ENCODE measurements around the gene SMAD6.

Gene SMAD6

DNA sequence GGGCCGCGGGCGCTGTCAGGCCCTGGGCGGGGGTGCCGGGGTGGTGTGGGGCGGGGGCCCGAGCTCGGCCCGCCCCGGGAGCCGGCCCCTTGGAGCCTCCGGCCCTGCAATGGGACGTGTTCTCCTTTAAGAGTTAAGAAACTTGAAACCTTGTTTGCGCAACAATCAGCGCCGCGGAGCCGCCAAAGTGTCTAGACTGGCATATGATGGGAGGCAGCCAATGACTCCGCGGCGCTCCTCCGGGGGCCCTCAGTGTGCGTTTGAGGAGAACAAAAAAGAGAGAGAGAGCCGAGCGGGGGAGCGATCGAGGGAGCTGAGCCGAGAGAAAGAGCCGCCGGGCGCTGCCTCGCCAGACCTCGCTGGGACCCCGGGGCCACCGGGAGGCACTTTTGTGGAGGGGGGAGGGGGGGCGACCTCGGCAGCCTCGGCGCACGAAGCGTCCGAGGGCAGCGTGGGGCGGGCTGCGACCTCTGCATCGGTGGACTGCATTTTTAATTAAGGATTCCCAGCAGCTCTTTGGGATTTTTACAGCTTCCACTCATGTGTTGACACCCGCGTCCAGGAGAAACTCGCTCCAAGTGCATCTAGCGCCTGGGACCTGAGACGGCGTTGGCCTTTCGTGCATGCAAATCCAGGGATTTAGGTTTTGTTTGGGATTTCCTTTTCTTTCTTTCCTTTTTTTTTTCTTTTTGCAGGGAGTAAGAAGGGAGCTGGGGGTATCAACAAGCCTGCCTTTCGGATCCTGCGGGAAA is at the start of gene SMAD6:
Gene SMAD6, plus strand, starts transcription at position 202 of the 752 bp plus-strand sequence. CDS start 1,023 bp downstream, outside the sequence.
- DNase-seq = peak; percentile 82

DNA sequence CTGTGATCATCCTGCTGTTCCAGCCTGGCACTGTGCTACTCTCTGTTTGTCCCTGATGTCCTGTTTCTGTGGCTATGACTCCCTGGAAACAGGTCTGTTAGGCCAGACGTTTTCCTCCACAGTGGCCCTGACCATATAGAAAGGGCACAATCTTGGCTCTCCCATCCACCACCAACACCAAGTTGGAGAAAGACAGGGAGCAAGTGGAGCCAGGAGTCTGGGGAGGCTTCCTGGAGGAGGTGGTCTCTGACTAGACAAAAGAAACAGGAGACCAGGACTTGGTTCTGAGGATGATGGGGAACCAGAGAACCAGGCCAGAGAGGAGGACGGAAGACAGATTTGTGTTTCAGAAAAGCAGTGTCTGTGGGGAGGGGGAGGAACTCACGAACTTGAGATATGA is 49.2 kb upstream of the SMAD6 start:
- no peak for DNase-seq

DNA sequence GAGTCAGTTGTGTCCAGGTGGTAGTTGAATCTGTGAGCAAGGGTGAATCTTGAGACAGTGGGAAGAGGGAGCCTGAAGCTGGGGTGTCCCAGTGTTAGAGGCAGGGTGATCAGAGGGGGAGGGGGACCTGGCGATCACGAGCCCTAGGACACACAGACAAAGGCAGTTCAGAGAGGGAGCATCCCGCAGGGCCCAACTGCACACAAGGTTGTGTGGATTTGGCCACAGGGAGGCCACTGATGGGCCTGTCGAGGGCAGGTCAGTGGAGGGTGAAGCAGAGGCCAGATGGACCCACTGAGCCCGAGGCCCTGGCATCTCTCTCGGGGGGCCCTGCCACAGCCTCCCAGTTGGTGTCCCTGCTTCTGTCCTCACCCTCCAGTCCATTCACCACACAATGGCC is 48.6 kb upstream of the SMAD6 start:
- DNase-seq = no peak

DNA sequence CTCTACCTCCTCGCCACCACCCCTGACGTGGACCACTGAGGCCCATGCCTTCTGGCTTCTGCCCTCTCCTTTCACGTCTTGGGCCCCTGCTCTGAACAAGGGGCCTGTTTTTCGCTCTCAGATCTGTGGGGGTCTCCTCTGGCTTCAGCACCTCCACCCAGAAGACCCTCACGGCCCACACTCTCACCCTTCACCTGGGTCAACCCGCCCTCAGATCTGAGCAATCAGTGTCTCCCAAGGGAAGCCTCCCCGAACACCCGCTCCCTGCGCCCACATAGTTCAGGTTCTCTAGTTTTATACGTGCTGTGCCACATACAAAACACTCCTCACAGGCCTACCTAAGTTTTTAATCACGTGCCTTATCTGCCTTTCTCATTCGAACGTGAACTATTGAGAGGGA is 48.2 kb upstream of the SMAD6 start:
- no peak for DNase-seq

DNA sequence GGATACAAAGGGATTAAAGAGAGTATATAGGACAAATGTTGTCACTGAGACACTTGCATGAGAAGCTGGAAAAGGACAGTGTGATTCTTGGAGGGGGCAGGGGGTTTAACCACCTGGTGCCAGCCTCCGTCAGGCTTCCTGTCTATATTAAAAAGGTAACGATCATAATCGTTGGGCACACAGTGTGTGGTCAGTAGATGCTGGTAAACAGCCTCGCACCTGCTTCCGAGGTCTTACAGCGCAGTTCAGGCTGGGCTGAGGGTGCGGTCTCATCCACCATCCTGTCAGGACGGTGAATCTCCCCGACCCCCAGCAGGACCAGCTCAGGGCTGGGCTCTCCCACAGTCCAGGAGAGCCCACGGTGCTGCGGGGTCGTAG is 47.7 kb upstream of the SMAD6 start:
- no peak for DNase-seq

DNA sequence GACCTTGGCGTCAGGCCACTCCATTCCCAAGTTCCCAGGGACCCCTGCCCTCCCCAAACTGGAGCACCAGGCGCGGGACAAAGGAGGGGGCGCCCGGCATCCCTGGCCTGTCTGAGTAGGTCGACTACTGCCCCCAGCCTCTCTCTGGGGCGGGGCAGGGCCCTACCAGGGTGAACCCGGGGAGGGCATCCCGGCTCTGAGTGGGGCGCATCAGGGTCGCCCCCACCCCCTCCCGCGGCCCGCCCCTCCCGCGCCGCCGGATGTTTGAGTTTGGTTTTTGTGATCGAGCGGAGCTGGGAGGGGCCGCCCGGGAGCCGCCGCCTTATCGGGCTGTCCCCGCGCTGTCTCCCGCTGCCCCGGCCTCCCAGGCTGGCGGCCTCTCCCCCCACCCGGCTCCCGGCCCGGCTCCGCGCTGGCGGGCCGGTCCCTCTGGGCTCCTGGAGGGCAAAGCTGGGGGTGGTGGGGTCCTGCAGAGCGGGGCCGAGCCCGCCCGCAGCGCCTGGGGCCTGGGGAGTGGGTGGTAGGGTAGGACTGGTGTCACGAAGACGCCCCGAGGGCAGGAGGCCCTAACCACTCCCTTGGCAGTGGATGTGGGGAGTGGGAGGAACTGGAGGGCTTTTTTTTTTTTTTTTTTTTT is 47.2 kb upstream of the SMAD6 start:
- DNase-seq = peak; percentile 19

DNA sequence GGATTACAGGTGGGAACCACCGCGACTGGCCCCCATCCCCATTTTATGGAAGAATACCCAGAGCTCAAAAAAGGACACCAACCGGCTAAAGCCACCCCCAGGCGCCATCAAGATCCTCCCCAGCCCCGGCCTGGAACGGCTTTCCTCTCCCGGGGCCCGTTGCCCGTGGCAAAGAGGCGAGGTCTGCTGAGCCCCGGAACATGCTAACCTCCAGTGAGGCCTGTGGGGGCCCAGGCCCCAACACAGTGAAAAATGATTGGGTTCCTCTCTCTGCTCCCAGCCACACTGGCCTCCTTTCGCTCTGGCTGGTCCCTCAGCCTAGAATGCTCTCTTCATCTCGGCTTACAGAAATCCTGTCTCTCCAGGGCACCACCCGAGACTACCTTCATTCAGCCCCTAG is 46.5 kb upstream of the SMAD6 start:
- DNase-seq = no peak

DNA sequence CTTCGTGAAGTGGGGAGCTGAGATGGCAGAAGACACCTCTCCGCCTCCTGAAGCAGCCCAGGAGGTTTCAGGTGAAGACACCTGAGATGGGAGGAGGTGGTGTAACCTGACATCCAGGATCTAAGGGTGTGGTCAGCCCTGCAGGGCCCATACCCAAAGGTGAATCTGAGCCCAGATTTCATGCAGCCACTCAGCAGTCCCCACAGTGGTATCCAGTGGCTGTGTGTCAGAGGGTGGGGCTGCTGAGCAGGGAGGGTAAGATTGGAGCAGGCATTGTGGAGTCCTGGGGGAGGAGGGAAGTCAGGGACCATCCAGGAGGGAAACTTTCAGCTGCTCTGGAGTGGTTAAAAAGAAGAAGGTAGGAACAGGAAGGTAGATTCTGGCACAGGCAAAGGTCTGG is 46.0 kb upstream of the SMAD6 start:
- DNase-seq = no peak

DNA sequence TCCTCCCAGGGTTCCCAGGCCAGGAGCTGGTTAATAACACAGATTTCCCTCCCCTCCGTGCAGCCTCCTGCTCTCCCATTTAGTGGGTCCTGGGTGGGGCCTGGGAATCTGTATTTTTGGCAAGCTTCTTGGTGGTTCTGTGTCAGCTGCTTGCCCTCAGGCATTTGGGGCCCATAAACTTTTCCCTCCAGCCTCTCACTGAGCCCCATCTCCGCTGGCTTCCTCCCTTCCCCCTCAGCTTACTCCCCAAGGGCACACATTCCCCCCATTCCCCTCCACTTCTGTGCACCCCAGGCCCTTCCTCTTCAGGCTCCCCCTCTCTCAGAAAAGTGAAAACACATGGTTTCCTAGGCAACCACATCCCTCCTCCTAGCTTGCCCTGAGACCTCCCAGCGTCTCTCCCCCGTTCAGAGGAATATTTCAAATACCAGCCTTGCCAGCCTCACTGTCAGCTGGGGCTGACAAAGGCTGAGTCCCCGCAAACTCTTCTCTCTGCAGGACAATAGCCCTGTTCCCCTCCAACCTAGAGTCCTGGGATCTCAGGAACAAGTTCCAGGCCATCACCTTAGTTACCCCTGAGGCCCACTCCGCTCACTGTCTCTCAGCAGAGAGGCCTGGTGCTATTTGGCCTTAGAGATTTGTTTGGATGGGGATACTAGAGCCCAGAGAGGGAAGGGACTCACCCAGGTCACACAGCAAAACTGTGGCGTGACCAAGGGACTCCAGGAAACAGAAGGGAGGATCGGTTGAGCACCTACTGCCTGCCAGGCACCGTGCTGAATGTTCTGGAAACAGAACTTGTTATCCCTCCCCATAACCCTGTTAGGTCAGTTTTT is 44.6 kb upstream of the SMAD6 start:
- DNase-seq = no peak

DNA sequence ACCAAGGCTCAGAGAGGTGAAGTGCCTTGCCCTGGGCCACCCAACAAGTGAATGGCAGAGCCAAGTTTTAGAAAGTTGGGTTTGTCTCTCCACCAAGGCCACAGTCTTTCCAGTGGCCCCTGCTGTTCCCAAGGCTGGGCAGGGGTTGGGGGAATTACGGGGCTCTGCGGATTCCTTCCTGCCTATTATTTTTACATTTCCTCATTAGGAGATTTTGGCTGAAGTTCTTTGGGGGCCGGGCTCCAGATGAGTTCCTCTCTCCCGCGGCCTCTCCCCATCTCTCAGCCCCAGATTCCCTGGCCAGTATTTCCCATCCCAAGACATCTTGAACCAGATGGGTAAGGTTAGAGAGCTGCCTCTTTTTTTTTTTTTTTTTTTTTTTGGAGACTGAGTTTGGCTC is 44.0 kb upstream of the SMAD6 start:
- DNase-seq = no peak

DNA sequence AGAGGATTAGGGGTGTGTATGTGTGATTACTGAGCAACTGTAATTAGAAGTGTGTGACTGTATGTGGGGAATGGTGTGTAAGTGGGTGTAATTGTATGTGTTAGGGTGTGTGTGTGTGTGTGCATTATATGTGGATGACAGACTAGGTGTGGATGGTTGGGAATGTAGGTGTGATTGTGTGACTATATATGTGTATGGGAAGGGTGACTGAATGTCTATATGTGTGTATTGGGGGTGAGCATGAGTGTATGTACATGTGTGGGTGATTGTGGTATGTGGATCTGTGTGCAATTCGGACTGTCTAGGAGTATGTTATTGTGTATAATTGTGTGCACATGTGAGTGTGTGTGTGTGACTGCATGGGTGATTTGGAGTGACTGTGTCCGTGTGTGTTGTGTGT is 43.2 kb upstream of the SMAD6 start:
- DNase-seq = no peak

DNA sequence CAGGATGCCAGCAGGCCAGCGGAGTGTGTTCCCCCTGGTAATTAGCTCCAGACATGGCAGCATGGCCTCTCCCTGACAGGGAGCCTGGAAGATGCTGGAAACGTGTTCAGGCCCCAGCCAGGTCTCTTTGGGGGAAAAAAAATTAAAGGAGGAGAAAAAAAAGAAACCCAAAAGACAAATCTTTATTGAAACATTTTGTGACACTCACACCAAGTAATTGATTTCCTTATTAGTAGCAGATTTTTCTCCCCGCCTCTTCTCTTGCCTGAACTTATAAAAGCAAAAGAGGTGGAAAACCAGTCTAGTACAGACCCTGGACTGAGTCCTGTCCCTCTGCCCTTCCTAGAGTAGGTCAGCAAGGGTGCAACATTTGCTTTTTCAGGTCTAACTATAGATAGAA is 42.7 kb upstream of the SMAD6 start:
- DNase-seq = no peak

DNA sequence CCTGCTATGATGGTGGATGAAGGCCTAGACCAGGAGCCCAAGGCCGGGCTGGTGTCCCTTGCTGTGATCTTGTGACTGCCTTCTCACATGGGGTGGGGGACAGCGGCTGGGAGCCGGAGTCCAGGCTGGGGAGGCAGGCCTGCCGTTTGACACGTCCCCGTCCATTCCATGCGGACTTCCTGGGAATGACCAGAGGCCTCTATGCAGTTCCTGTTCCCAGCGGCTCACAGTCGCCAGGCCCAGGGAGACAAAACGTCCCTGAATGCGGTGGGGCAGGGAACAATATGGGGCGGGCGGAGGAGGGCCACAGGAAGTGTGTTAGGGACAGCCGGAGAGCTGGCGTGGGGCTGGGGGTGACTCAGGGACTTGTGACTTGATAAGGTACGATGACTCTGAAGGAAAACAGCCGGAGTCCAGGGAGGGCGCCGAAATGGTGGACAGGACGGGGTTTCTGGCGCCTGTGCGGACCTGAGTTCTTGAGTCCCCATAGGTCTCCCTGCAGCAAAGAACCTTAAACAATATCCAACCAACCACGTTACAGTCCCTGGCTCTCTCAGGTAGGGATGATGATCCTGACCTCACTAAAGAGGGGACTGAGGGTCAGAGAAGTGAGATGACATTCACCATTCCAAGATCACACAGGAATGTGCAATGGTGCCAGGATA is 40.5 kb upstream of the SMAD6 start:
- DNase-seq = no peak

DNA sequence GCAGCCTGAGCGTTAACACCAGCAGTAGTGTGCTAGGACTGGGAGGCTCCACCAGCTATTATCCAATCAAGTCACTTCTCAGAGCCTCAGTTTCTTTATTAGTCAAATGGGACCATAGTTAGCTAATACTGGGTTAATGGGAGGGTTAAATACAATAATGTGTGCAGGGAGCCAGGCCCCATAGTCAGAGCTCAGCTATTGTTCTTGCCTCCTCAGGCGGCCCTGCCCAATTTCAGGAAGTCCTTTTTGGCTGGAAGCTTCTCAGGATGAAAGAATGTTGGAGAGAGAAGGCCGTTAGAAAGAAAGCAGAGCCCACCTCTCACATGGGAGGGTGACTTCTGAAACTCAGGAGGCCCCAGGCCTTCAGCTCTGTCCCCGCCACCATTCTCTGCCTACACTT is 39.5 kb upstream of the SMAD6 start:
- DNase-seq = no peak

DNA sequence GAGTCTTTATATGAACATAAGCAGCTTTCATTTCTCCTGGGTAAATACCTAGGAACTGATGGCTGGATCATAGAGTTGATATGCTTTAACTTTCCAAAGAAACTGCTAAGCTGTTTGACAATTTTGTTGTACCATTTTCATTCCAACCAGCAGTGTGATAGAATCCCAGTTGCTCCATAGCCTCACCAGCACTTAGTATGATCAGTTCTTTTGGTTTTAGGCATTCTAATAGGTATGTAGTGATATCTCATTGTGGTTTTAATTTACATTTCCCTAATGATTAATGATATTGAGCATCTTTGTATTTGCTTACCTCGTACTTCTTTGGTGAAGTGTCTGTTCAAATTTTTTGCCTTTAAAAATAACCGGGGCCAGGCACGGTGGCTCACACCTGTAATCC is 38.4 kb upstream of the SMAD6 start:
- DNase-seq = no peak

DNA sequence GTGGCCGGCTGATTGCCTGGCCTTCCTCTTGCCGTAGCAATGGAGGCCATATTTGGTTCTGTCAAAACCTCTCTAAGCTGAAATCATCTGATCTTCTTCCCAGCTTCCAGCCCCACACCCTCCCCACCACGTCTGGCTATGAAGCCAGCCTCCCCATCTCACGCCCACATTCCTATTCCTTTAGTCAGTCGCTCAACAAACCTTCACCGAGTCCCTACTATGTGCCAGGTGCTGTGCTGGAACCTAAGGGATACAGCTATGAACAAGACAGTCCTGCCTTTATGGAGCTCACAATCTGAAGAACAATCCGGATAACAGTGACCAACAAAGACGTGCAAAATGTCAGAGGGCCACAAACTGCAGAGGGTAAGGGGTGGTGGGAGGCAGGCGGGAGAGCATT is 31.9 kb upstream of the SMAD6 start:
- no peak for DNase-seq

DNA sequence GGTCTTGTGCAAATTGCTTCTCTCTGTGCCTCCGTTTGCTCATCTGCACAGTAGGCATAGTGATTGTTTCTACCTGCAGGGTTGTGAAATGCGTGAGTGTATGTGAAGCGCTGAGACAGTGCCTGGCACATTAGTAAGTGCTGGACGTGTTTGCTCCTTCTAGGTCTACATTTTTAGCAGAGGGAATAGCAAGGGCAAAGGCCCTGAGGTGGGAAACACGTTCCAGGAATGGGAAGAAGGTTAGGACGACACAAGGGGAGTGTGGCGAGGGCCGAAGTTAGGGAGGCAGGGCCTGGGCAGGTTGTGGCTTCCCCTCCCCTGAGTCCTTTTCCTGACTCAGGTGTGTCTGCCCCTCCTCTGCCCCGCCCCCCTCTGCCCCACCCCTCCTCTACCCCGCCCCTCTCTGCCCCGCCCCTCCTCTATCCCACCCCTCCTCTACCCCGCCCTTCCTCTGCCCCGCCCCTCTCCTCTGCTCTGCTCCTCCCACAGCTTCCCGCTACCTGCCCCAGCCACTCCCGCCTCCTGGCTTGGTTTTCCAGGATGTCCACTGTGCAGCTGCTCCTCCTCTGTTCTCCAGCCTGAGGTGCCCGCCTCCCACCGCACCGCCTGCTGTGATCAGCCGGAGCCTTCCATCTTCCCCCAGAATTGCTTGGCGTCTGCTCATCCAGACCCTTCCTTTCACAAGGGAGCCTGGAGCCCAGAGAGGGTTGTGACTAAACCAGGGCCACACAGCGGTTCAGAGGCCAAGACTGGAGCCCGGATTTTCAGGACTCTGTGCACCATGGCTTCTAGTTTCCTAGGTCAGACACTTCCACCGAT is 31.1 kb upstream of the SMAD6 start:
- no peak for DNase-seq

DNA sequence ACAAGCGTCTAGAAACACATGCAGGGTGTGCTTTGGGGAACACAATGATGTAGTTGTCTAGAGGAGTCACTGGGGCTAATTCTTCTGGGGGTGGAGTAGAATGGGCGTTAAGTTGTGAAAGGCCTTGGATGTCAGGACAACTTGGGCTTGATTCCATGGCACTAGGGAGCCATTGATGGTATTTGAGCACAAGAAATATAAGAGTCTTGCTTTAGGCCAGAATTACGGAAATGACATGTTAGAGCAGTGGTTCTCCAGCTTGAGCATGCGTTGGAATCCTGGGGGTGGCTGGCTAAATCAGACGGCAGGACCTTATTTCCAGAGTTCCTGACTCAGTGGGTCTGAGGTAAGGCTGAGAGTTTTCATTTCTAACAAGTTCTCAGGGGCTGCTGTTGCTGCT is 29.2 kb upstream of the SMAD6 start:
- no peak for DNase-seq

DNA sequence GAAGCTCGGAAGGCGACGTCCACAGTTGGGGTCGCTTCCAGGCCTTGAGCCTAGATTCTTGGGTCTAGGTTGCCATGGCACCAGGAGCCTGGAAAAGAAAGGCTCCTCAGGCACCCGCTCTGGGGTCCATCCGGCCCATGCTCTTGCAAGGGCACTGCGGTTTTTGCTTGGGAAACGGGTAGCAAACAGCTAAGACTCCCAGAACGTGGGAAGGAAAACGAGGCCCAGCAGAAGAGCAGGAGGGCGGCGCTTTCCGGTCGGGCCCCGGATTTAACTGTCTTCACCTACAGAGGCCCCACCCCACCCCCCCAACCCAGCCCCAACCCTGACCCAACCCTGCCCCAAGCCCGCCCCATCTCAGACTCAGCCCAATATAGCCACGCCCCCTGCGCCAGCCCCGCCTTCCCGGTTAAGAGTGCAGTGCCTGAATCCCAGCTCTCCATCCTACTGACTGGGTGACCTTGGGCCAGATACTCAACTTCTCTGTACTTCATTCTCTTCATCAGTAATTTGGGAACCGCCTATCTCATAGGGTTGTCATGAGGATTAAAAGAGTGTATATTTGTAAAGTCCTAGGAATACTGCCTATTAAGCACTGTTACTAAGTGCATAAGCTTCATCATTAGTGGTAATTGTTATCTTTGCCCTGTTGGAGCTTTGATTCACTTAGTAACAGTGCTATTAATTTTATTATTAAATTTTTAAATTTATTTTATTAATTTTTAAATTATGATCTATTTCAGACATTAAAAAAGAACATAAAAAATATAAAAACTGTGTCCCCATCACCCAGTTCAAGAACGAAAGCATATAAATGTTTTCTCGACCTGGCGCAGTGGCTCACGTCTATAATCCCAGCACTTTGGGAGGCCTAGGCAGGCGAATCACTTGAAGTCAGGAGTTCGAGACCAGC is 28.4 kb upstream of the SMAD6 start:
- peak; percentile 46 for DNase-seq

DNA sequence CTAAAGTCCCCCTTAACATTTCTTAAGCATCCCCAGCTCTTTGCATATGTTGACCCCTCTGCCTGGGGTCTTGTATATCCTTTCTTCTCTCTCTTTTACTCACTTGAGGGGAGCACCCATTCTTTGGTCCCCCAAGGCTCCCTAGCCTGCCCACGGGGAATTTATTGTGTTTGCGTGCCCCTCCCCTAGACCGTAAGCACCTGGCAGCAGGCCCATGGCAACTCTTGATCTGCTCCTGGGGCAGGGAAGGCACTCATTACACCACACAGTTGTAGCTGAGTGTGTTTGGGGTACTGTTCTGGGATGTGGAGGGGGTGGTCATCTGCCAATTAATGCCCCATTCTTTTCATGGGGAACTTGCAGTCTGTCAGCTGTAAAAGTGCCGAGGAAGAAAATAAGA is 27.3 kb upstream of the SMAD6 start:
- no peak for DNase-seq

DNA sequence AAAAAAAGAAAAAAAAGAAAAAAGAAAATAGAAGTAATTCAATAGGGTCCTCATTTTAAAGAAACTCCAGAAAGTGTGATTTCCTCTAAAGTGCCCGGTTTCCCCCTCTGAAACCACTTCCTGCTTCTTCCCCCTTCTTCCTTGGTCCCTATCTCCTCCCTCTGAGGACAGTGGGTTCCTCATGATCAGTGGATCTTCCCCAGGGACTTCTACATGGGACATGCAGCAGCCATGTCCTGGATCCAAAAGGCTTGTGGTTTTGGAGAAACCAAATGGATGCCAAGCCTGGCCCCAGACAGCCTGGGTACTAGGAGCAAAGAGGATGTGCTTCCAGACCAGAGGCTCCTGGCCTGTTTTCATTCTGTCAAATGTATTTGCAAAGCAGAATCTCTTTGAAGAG is 26.6 kb upstream of the SMAD6 start:
- DNase-seq = no peak

Measured in CD4-positive, alpha-beta T cell treated with Interleukin-15 for 1 hour (primary cell).